Gastrocnemius medialis (tissue), 4 donors: ENCODE data around the gene TFAP2B.

Experiments
- CTCF ChIP-seq, 5 experiments: fragments of 450-650 bp in 3 of 5; fragments of 200-600 bp in 2 of 5; sonication (generic) in 2 of 5; IDR thresholded peaks in 4 of 5; conservative IDR thresholded peaks in 1 of 5; 1 replicate in 4 of 5; 2 replicates in 1 of 5; pipeline ENCODE4 v1.5.1; 2016 to 2019; ENCODE audit warnings: antibody characterized with exemption in 5 of 5, mild to moderate bottlenecking in 3 of 5, moderate library complexity in 3 of 5
- POLR2A ChIP-seq, 2 donors: fragments of 450-650 bp; IDR thresholded peaks; one replicate each; pipeline ENCODE4 v1.6.1; 2017; ENCODE audit warnings: antibody characterized with exemption in 2 of 2, mild to moderate bottlenecking in 2 of 2, moderate library complexity in 2 of 2

GRCh38 chr6:50825375-50826036 lies 6.8 kb downstream of the TFAP2B start:
- TF ChIP-seq CTCF (IDR thresholded peaks at IDR 0.05 in 4 of 5, conservative IDR thresholded peaks at IDR 0.05 in 1 of 5) (no peak), POLR2A (IDR thresholded peaks at IDR 0.05) (no peak)
